Osteoblast (primary cell): ENCODE results near the gene SYNPO. TPM values are rescaled to one million over a fixed set of nuclear protein-coding genes. Genes with fewer than 3 reads are reported as not detected.
A peak's percentile ranks its signal among the peaks of the same experiment; 100 is the strongest.

Experiments
- DNase-seq: peaks from one replicate; pipeline ENCODE4 v3.0.0; 2011; ENCODE audit warnings: low spot score, mixed read lengths; ENCODE audit not compliant: insufficient read length; ENCODE audit errors: missing footprints
- H2AFZ ChIP-seq: 2 replicates; pipeline ENCODE4 v1.6.0; 2011; ENCODE audit warnings: mild to moderate bottlenecking, low read length
- H3K27ac ChIP-seq: 2 replicates; pipeline ENCODE4 v1.5.1; 2011; ENCODE audit warnings: mild to moderate bottlenecking, low read depth, low read length, moderate library complexity
- H3K27me3 ChIP-seq: 2 replicates; pipeline ENCODE4 v1.6.0; 2012; ENCODE audit warnings: mild to moderate bottlenecking, control low read depth, inconsistent platforms, low read length, moderate library complexity; ENCODE audit not compliant: insufficient read depth
- H3K36me3 ChIP-seq: 2 replicates; pipeline ENCODE4 v1.5.1; 2011; ENCODE audit warnings: mild to moderate bottlenecking, low read length, control low read depth, moderate library complexity; ENCODE audit not compliant: insufficient read depth
- H3K4me1 ChIP-seq: 2 replicates; pipeline ENCODE4 v1.5.1; 2011; ENCODE audit warnings: mild to moderate bottlenecking, low read length, control low read depth, moderate library complexity; ENCODE audit not compliant: insufficient read depth
- H3K4me2 ChIP-seq: 2 replicates; pipeline ENCODE4 v1.6.0; 2011; ENCODE audit warnings: mild to moderate bottlenecking, low read length; ENCODE audit not compliant: insufficient read depth
- H3K4me3 ChIP-seq: fragments of 200-600 bp; sonication (generic); 3 replicates; pipeline ENCODE4 v1.5.1; 2012; ENCODE audit warnings: mild to moderate bottlenecking, low read length, inconsistent platforms; ENCODE audit not compliant: insufficient read depth
- H3K79me2 ChIP-seq: 2 replicates; pipeline ENCODE4 v1.6.0; 2012; ENCODE audit warnings: mild to moderate bottlenecking, low read length, control low read depth, inconsistent platforms; ENCODE audit not compliant: insufficient read depth
- H3K9me3 ChIP-seq: 2 replicates; pipeline ENCODE4 v1.5.1; 2011; ENCODE audit warnings: low read depth, low read length, control low read depth
- H4K20me1 ChIP-seq: 2 replicates; pipeline ENCODE4 v1.6.0; 2012; ENCODE audit warnings: mild to moderate bottlenecking, low read length, control low read depth; ENCODE audit not compliant: insufficient read depth
- CTCF ChIP-seq: IDR thresholded peaks from 2 replicates; pipeline ENCODE4 v1.5.1; 2011; ENCODE audit warnings: mild to moderate bottlenecking, low read depth, low read length, moderate library complexity; ENCODE audit errors: extremely low read depth
- total RNA-seq: library from RNA; depleted of rRNA; stranded (reverse); fragments of >200 nt; gene quantifications from 2 replicates; pipeline ENCODE4 v1.2.3, GENCODE V29; 2012

SYNPO gene
- total RNA-seq, 1 donor, result 4.0 TPM

DNA sequence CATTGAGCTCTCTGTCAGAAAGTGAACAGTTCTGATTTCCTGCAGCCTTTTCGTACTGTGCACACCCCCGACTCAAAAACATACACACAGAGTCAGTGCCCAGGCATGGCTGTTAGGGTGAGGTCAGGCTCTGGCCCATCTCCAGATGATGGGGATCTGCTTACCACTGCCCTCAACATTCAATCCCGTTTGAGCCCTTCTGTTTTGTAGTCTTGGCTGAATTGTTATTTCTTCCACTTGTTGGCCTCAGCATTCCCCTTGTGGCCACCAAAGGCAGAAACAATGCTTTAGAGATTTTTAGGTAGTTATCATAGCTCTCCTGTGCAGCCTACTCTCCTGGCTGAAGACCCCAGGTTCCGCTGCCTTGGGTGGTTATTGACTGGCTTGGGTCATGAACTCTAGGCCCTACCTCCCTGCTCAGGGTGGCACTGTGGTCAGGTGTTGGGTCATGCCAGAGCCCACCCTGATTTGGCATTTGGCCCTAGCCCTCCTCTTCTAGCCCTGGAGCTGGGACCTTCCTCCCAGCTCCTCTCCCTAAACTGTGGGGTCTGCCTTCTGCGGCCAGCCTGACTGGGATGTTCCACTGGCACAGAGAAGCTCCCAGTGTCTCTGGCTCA is 12.8 kb downstream of the SYNPO start:
- Histone ChIP-seq H3K4me2 (peak overlapping the region; percentile 9), H4K20me1 (peaks cover 4% of the 10 kb centered on the region), H3K27ac (peak overlapping the region; percentile 49), H3K36me3 (peaks cover 25% of the 10 kb centered on the region), H3K4me1 (peaks cover 22% of the 10 kb centered on the region), H2AFZ (no peak overlapping the region), H3K4me3 (no peak overlapping the region), H3K9me3 (no peaks in the 10 kb centered on the region), H3K79me2 (no peaks in the 10 kb centered on the region), H3K27me3 (no peaks in the 10 kb centered on the region)
- DNase-seq, result peak; percentile 98
- peak; percentile 57 for TF ChIP-seq CTCF

DNA sequence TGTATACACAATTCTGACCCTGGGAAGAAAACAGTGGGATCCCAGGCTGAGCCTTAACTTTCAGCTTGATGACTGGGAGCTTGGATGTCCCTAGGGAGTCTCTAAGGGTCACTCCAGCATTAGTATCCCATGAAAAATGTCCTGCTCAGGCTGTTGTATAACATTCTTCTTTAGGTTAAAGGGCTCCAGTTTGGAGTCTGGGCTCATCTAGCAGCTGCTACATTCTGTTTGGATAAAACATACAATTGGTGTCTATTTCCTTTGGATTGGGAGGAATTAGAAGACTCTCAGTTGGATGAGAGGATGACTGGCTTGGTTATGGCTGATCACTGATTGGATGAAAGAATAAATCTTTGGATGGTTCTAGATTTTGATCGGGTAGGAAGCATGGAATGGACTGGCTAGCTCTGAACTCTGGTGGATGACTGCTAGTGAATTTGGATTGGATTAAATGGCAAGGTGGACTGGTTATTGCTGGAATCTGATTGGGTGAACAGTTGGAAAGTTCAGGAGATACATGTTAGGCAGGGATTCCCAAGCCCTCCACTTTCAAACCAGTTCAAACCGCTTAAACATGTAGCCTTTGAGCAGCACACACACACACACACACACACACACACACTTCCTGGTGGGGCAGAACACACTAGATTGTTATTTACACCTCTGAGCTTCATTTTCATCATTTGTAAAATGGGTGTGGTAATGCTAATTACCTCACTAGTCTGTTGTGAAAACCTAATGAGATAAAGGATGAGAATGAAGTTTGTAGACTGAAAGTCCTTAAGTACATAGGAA is 13.5 kb downstream of the SYNPO start:
- H3K4me1 ChIP-seq, result peaks cover 22% of the 10 kb centered on the region
- H3K36me3 ChIP-seq, result peaks cover 18% of the 10 kb centered on the region
- no peaks in the 10 kb centered on the region for H3K27me3 ChIP-seq
- no peaks in the 10 kb centered on the region for H3K9me3 ChIP-seq
- no peaks in the 10 kb centered on the region for H3K79me2 ChIP-seq
- TF ChIP-seq CTCF, result no peak
- peaks cover 4% of the 10 kb centered on the region for H4K20me1 ChIP-seq
- DNase-seq, result peak; percentile 96
- no peak overlapping the region for H2AFZ ChIP-seq
- H3K4me3 ChIP-seq, result no peak overlapping the region
- H3K4me2 ChIP-seq, result no peak overlapping the region
- H3K27ac ChIP-seq, result peak overlapping the region; percentile 49

DNA sequence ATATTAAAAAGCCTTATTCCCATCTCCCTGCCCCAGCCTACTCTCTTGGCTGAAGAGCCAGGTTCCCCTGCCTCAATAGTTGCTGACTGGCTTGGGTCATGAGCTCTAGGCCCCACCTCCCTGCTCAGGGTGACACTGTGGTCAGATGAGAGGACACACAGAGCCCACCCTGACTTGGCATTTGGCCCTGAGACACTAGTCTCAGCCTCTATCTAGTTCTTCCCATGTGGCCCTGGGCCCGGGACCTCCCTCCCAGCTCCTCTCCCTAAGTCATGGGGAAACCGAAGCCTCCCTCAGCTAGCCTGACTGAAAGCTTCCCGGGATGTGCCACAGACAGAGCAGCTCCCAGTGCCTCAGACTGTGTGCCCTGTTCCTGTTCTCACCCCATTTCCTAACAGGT is 14.8 kb downstream of the SYNPO start:
- TF ChIP-seq CTCF, result no peak
- Histone ChIP-seq H3K4me1 (peaks cover 22% of the 10 kb centered on the region), H3K36me3 (peaks cover 7% of the 10 kb centered on the region), H4K20me1 (peaks cover 4% of the 10 kb centered on the region), H3K4me3 (no peak overlapping the region), H3K27me3 (no peaks in the 10 kb centered on the region), H3K9me3 (no peaks in the 10 kb centered on the region), H3K4me2 (no peak overlapping the region), H2AFZ (no peak overlapping the region), H3K79me2 (no peaks in the 10 kb centered on the region), H3K27ac (no peak overlapping the region)
- DNase-seq, result peak; percentile 81
